ENCODE data around the gene ADAP2. TPM values are rescaled to one million over a fixed set of nuclear protein-coding genes. Genes with fewer than 3 reads are reported as not detected.

ADAP2 gene
- total RNA-seq, 4 donors from 2014 or later, result 1.2 to 4.7 (median 4.3) TPM

DNA sequence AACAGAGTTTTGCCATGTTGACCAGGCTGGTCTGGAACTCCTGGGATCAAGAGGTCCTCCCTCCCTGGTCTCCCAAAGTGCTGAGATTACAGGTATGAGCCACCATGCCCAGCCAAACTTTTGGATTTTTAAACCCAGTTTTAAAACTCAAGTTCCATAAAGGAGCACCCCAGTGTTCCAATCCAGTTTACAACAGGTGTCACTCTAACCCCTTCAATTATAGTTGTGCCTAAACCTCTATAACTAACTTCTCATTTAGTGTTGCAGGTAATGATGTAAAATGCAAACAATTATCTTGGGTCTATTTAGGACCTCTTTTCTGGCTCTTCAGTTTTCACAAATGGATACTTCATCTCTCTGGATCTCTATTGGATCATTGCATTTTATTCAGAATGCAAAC, 7.8 kb upstream of the ADAP2 start:
- H3K9me3 ChIP-seq, result no peaks in the 10 kb centered on the region
- no peak overlapping the region for H3K27ac ChIP-seq
- H3K4me3 ChIP-seq, result no peak overlapping the region
- intact Hi-C loops (cut with DNase I; ENCODE audit: low total_unique reads) (no loop called here), in situ Hi-C loops (cut with MboI; ENCODE audit: low sequenced_read_pairs in 4 of 4) (loop anchor here in 1 of 4 donors (25.0 kb wide), 1 partner anchor 298 kb away; no protein-coding TSS in a partner anchor)
- H3K4me1 ChIP-seq, result no peaks in the 10 kb centered on the region
- no peak for TF ChIP-seq POLR2A (IDR thresholded peaks at IDR 0.05)
- TF ChIP-seq, protein P1, sequence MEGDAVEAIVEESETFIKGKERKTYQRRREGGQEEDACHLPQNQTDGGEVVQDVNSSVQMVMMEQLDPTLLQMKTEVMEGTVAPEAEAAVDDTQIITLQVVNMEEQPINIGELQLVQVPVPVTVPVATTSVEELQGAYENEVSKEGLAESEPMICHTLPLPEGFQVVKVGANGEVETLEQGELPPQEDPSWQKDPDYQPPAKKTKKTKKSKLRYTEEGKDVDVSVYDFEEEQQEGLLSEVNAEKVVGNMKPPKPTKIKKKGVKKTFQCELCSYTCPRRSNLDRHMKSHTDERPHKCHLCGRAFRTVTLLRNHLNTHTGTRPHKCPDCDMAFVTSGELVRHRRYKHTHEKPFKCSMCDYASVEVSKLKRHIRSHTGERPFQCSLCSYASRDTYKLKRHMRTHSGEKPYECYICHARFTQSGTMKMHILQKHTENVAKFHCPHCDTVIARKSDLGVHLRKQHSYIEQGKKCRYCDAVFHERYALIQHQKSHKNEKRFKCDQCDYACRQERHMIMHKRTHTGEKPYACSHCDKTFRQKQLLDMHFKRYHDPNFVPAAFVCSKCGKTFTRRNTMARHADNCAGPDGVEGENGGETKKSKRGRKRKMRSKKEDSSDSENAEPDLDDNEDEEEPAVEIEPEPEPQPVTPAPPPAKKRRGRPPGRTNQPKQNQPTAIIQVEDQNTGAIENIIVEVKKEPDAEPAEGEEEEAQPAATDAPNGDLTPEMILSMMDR (IDR thresholded peaks at IDR 0.05 in 4 of 5, conservative IDR thresholded peaks at IDR 0.05 in 1 of 5), result no peak
- no peaks in the 10 kb centered on the region for H3K36me3 ChIP-seq
- ATAC-seq, result no peak
- DNase-seq, result no peak
- H3K27me3 ChIP-seq, result no peaks in the 10 kb centered on the region

DNA sequence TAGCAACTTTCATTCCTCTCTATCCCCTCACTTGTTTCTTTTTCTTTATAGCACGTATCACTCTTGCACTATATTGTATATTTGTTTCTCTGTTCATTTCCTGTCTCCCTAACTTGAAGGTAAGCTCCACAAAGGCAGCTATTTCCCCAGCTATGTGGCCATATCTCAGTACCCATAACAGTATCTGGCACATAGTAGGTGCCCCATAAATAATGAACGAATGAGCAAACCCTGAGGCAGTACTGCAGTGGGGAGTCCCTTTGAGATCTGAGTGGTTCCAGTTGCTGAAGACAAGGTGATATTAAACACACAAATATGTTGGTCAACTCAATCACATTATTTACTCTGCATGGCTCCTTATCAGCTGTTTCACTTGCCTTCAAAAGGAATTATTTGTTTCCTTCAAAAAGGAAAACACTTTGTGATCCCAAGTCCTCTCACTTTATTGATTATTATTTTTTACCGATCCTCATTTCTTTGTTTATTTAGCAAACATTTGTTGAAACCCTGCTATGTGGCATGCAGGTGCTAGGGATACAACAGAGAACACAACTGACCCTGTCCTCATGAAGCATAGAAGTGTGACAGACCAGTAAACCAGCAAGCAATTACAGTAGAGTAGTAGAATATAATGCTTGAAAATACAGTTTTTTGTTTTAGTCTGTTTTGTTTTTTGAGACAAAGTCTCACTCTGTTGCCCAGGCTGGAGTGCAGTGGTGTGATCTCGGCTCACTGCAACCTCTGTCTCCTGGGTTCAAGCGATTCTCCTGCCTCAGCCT, 5.7 kb upstream of the ADAP2 start:
- in situ Hi-C loops (cut with MboI; ENCODE audit: low sequenced_read_pairs in 4 of 4), result loop anchor here in 1 of 4 donors (25.0 kb wide), 1 partner anchor 296 kb away; no protein-coding TSS in a partner anchor
- ATAC-seq, result no peak
- no peak overlapping the region for H3K4me3 ChIP-seq
- peaks cover 0 to 8% (median 5%) of the 10 kb centered on the region in 3 donors for H3K27me3 ChIP-seq
- no peaks in the 10 kb centered on the region for H3K9me3 ChIP-seq
- no peak for DNase-seq
- no peak overlapping the region for H3K27ac ChIP-seq
- no peaks in the 10 kb centered on the region for H3K36me3 ChIP-seq
- intact Hi-C loops (cut with DNase I; ENCODE audit: low total_unique reads), result no loop called here
- TF ChIP-seq, protein P1 (IDR thresholded peaks at IDR 0.05 in 4 of 5, conservative IDR thresholded peaks at IDR 0.05 in 1 of 5), result no peak
- TF ChIP-seq POLR2A (IDR thresholded peaks at IDR 0.05), result no peak
- H3K4me1 ChIP-seq, result no peaks in the 10 kb centered on the region

DNA sequence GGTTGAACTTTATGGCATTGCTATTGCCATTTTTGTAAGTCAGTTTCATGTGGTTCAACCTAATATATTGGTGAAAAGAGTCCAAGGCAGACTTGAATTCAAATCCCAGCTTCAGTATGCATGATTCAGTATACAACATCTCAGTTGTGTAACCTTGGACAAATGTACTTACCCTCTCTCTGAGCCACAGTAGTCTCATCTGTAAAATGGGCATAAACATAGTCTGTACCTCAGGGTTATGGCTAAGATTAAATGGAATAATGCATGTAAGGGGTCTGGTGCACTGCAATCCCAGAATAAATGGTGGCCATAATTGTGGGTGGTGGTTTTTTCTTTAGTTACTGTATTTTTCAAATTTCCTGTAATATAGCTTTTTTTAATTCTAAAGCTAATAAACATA, 4.7 kb upstream of the ADAP2 start:
- ATAC-seq (no peak), DNase-seq (no peak)
- peaks cover 8 to 17% (median 14%) of the 10 kb centered on the region in 3 donors for H3K27me3 ChIP-seq
- H3K36me3 ChIP-seq, result no peaks in the 10 kb centered on the region
- intact Hi-C loops (cut with DNase I; ENCODE audit: low total_unique reads) (no loop called here), in situ Hi-C loops (cut with MboI; ENCODE audit: low sequenced_read_pairs in 4 of 4) (loop anchor here in 1 of 4 donors (25.0 kb wide), 1 partner anchor 295 kb away; no protein-coding TSS in a partner anchor)
- no peak overlapping the region for H3K27ac ChIP-seq
- peaks cover 0 to under 1% of the 10 kb centered on the region in 2 donors for H3K4me1 ChIP-seq
- H3K4me3 ChIP-seq, result no peak overlapping the region
- H3K9me3 ChIP-seq, result no peaks in the 10 kb centered on the region
- TF ChIP-seq POLR2A (IDR thresholded peaks at IDR 0.05), result no peak
- TF ChIP-seq, protein P1 (IDR thresholded peaks at IDR 0.05 in 4 of 5, conservative IDR thresholded peaks at IDR 0.05 in 1 of 5), result no peak

DNA sequence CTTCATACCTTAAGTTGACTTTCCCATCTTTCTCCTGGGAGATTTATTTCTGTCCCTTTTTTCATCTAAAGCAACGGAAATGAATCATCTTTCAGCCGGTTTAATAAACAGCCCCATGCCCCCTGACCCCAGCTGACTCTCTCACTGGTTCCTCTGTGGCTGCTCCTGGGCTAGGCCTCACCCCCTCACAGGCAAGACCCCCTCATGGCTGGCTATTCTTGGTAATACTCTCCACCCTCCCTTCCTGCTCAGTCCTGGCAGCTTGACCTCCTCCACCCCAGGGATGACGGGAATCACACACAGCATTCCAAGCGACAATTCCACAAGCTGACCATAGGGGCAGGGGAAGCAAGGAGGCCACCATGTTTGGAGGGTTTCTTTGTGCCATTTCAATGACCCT, 1.5 kb upstream of the ADAP2 start:
- no peak overlapping the region for H3K4me3 ChIP-seq
- no peak for ATAC-seq
- no peak for DNase-seq
- no peak for TF ChIP-seq POLR2A (IDR thresholded peaks at IDR 0.05)
- TF ChIP-seq, protein P1 (IDR thresholded peaks at IDR 0.05 in 4 of 5, conservative IDR thresholded peaks at IDR 0.05 in 1 of 5), result no peak
- in situ Hi-C loops (cut with MboI; ENCODE audit: low sequenced_read_pairs in 4 of 4) (loop anchor here in 1 of 4 donors (25.0 kb wide), 1 partner anchor 292 kb away; no protein-coding TSS in a partner anchor), intact Hi-C loops (cut with DNase I; ENCODE audit: low total_unique reads) (no loop called here)
- H3K27ac ChIP-seq, result peak overlapping the region in 1 of 4 donors; percentile 36
- H3K4me1 ChIP-seq, result peaks cover 0 to 9% of the 10 kb centered on the region in 2 donors
- peaks cover 33 to 37% (median 33%) of the 10 kb centered on the region in 3 donors for H3K27me3 ChIP-seq
- H3K9me3 ChIP-seq, result no peaks in the 10 kb centered on the region
- no peaks in the 10 kb centered on the region for H3K36me3 ChIP-seq
